Right cardiac atrium (tissue), 5 donors: Measurements from ENCODE around the gene SND1. TPM values are rescaled to one million over a fixed set of nuclear protein-coding genes. Genes with fewer than 3 reads are reported as not detected.
"Not testable (repeated sequence)": the region's sequence is repeated elsewhere in the genome, so short reads cannot be mapped to it uniquely, and the experiment has no call there.

Experiments used
- ATAC-seq, 2 donors: fragments of 200-7000 bp; cut with Tn5 transposase; one replicate each; pipeline versions ENCODE4 v1.8.0 to v1.9.1; 2020; ENCODE audit warnings: moderate library complexity in 2 of 2, mild to moderate bottlenecking in 1 of 2
- DNase-seq, 3 donors: peaks; one replicate each; pipeline ENCODE4 v3.0.0-alpha.2; 2020
- H3K27ac ChIP-seq: one replicate; pipeline ENCODE4 v1.5.1; 2013; ENCODE audit warnings: mild to moderate bottlenecking, low read length, control low read depth, moderate library complexity
- H3K27me3 ChIP-seq: one replicate; pipeline ENCODE4 v1.6.1; 2013; ENCODE audit not compliant: control insufficient read depth, insufficient read depth
- H3K4me1 ChIP-seq: one replicate; pipeline ENCODE4 v1.6.1; 2013; ENCODE audit warnings: low read length; ENCODE audit not compliant: control insufficient read depth, insufficient read depth
- H3K4me3 ChIP-seq: one replicate; pipeline ENCODE4 v1.5.1; 2013; ENCODE audit warnings: low read length, control low read depth
- H3K9me3 ChIP-seq: one replicate; pipeline ENCODE4 v1.6.1; 2013; ENCODE audit warnings: low read length; ENCODE audit not compliant: control insufficient read depth
- WGBS: extraction: QIAGEN DNeasy Blood & Tissue Kit; methylation state at CpG from one replicate; pipeline ENCODE4 v1.1.7; 2013; 5-methylcytosine and 5-hydroxymethylcytosine counted together
- intact Hi-C, 4 donors: fragments of 100-400 bp; cut with DNase I; formaldehyde crosslinking; loops; one replicate each; pipeline versions ENCODE4 v1.11.0 to v1.14.0; 2022 to 2023
- polyA plus RNA-seq: library from polyadenylated mRNA; stranded (reverse); fragments of 200-250 nt; gene quantifications from one replicate; pipeline ENCODE4 v1.2.3, GENCODE V29; 2013
- total RNA-seq, 4 donors: library from RNA; stranded (reverse); fragmentation: NEBNext Ultra II Directional; extraction: Animal tissue kit (Norgen Biotek cat#: 25700); gene quantifications; one replicate each; pipeline ENCODE4 v1.2.1, GENCODE V29; 2021
- donor health status: healthy with polysubstance abuse.
- donor health status: DM: no; HTN: yes; CAD: no.
- donor health status: DM: no; HTN: no; CAD: no.
- donor health status: DM: no; HTN: yes; CAD: no; lungs with severe emphysema.
- donor health status: DM: yes; HTN: yes; CAD: no.

SND1 gene
- total and polyA plus RNA-seq, 5 donors: 50.0 to 107 (median 89.3) TPM

- Histone ChIP-seq H3K4me3 (no peak overlapping the region), H3K27ac (no peak overlapping the region), H3K27me3 (no peaks in the 10 kb centered on the region), H3K4me1 (peaks cover 7% of the 10 kb centered on the region), H3K9me3 (no peaks in the 10 kb centered on the region)
- ATAC-seq (no peak), DNase-seq (no peak)
- 42% methylated on average over 3 of the region's 3 CpGs for whole genome bisulfite sequencing
- intact Hi-C loops: no loop called here
Measured at GRCh38 chr7:127673902-127674301, 21.9 kb downstream of the SND1 start.

DNA sequence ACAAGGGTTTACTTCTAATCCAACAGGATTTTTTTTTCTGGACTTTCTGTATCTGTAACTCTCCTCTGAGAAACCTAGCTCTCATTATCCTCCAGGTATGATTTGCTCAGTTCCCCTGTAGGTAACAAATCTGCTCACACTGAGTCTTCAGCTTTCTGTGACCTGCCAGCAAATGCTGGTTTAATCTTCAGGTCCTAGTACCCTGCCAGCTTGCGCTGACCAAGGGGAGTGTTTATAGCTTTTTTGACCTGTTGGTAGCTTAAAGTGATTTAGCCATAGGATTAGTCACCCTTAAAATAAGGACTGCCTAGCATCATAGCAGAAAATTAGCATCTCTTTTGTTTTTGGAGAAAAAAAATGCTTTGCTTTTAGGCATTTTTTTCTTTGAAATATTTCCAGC, 22.4 kb downstream of the SND1 start:
- no peak for ATAC-seq
- peaks cover 7% of the 10 kb centered on the region for H3K4me1 ChIP-seq
- no peaks in the 10 kb centered on the region for H3K9me3 ChIP-seq
- intact Hi-C loops: no loop called here
- no peaks in the 10 kb centered on the region for H3K27me3 ChIP-seq
- H3K4me3 ChIP-seq: no peak overlapping the region
- WGBS: 89% methylated on average over 1 of the region's 1 CpG
- H3K27ac ChIP-seq: no peak overlapping the region
- no peak for DNase-seq

DNA sequence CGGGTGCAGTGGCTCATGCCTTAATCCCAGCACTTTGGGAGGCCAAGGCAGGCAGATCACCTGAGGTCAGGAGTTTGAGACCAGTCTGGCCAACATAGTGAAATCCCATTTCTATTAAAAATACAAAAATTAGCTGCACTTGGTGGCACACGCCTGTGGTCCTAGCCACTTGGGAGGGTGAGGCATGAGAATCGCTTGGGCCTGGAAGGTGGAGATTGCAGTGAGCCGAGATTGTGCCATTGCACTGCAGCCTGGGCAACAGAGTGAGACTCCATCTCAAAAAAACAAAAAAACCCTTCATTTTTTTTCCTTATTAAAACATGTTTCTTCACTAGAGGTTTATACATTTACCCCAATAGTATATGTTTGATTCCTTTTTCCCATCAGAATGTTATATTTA, 22.9 kb downstream of the SND1 start:
- DNase-seq, intact Hi-C loops: not testable (repeated sequence)

GRCh38 chr7:127675721-127676120, 23.7 kb downstream of the SND1 start:
- H3K27ac ChIP-seq: no peak overlapping the region
- H3K4me3 ChIP-seq: no peak overlapping the region
- H3K9me3 ChIP-seq: no peaks in the 10 kb centered on the region
- WGBS: 85% methylated on average over 5 of the region's 5 CpGs
- DNase-seq (no peak), ATAC-seq (no peak)
- H3K4me1 ChIP-seq: peaks cover 7% of the 10 kb centered on the region
- intact Hi-C loops: no loop called here
- no peaks in the 10 kb centered on the region for H3K27me3 ChIP-seq

More for the DNA sequence above, 22.9 kb downstream of the SND1 start:
- H3K9me3 ChIP-seq, H3K4me3 ChIP-seq, H3K27me3 ChIP-seq, H3K27ac ChIP-seq, H3K4me1 ChIP-seq, ATAC-seq: not testable (repeated sequence)
- WGBS: 79% methylated on average over 4 of the region's 4 CpGs

- H3K9me3 ChIP-seq: no peaks in the 10 kb centered on the region
- H3K27ac ChIP-seq: no peak overlapping the region
- H3K4me1 ChIP-seq: peaks cover 7% of the 10 kb centered on the region
- no peaks in the 10 kb centered on the region for H3K27me3 ChIP-seq
- no peak overlapping the region for H3K4me3 ChIP-seq
- intact Hi-C loops: no loop called here
- no peak for ATAC-seq
- 96% methylated on average over 8 of the region's 8 CpGs for WGBS
- DNase-seq: no peak
Measured at GRCh38 chr7:127677433-127678230, 25.6 kb downstream of the SND1 start.

- no peaks in the 10 kb centered on the region for H3K9me3 ChIP-seq
- no peak overlapping the region for H3K27ac ChIP-seq
- no peak overlapping the region for H3K4me3 ChIP-seq
- 91% methylated on average over 6 of the region's 6 CpGs for WGBS
- no peak for DNase-seq
- no peaks in the 10 kb centered on the region for H3K27me3 ChIP-seq
- intact Hi-C loops: no loop called here
- ATAC-seq: no peak
- peaks cover 8% of the 10 kb centered on the region for H3K4me1 ChIP-seq
Measured at GRCh38 chr7:127678337-127678736, 26.3 kb downstream of the SND1 start.

- DNase-seq (no peak), ATAC-seq (no peak)
- no peaks in the 10 kb centered on the region for H3K27me3 ChIP-seq
- intact Hi-C loops: no loop called here
- H3K9me3 ChIP-seq: no peaks in the 10 kb centered on the region
- H3K27ac ChIP-seq: no peak overlapping the region
- H3K4me3 ChIP-seq: no peak overlapping the region
- WGBS: 93% methylated on average over 3 of the region's 3 CpGs
- peaks cover 6% of the 10 kb centered on the region for H3K4me1 ChIP-seq
Measured at GRCh38 chr7:127678947-127679346, 27.0 kb downstream of the SND1 start.

- ATAC-seq (no peak), DNase-seq (no peak)
- Histone ChIP-seq H3K27me3 (no peaks in the 10 kb centered on the region), H3K27ac (no peak overlapping the region), H3K9me3 (no peaks in the 10 kb centered on the region), H3K4me1 (peaks cover 10% of the 10 kb centered on the region), H3K4me3 (no peak overlapping the region)
- 97% methylated on average over 3 of the region's 3 CpGs for WGBS
- intact Hi-C loops: no loop called here
Measured at GRCh38 chr7:127680983-127681382, 29.0 kb downstream of the SND1 start.

DNA sequence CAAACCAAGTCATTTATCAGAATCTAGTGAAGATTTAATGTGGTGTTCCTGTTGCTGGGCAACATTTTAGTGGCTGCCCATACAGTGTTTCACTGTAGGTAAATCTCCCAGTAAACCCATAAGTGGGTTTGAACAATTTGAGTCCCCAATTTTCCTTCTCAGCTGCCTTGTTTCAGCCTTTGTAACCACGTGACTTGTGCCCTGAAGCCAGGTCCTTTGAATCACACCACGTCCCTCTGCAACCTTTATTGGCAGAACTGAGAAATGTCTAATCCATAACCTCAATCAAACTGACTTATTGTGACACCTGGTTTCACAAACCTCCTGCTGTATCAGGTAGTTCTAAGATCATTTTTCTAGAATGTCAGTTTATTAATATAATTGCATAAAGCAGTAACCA, 30.1 kb downstream of the SND1 start:
- Histone ChIP-seq H3K9me3 (no peaks in the 10 kb centered on the region), H3K4me3 (no peak overlapping the region), H3K4me1 (peaks cover 10% of the 10 kb centered on the region), H3K27me3 (no peaks in the 10 kb centered on the region), H3K27ac (no peak overlapping the region)
- DNase-seq (no peak), ATAC-seq (no peak)
- 85% methylated on average over 2 of the region's 2 CpGs for WGBS
- intact Hi-C loops: no loop called here

DNA sequence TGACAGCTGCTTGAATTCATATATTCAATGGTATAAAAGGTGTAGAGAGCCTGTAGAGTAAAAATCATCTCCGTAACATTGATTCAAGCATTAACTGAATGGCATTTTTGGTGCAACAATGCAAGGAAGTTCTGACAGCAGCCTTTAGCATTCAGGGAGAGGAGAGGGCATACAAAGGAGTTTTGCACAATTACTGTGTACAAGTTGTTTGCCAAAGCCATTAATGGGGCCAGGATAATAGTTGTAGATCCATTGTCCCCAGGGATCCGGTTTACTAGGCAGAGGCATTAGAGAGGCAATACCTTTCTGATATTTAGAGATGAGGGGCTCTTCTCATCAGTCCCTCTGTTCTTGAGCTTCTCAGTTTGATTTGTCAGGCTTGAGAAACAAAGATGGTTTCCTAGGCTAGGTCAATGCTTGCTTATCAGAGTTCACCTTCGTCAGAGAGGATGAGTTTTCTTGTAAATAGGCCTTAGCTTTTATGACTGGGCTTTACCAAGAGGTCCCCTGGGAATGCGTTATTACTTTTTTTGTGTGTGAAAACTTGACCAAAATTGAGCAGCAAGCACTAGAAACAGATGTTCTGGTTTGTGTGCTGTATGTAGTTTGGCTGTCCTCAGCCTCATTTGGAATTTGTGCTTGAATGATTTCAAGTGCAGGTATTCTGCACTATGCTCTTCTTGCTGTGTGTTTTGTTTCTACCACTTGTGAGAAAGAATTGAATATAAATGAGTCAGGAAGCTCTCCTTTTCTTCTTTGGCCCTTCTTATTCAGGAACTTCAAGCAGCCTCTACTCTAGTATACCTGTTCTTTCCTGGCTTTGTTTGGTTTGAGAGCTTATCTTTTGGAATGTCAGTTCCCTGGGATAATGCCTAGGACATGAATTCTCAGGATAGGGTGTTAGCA, 32.0 kb downstream of the SND1 start:
- Histone ChIP-seq H3K9me3 (no peaks in the 10 kb centered on the region), H3K4me1 (peaks cover 8% of the 10 kb centered on the region), H3K4me3 (no peak overlapping the region), H3K27ac (no peak overlapping the region), H3K27me3 (no peaks in the 10 kb centered on the region)
- WGBS: 65% methylated on average over 4 of the region's 4 CpGs
- no peak for ATAC-seq
- intact Hi-C loops: no loop called here
- no peak for DNase-seq

DNA sequence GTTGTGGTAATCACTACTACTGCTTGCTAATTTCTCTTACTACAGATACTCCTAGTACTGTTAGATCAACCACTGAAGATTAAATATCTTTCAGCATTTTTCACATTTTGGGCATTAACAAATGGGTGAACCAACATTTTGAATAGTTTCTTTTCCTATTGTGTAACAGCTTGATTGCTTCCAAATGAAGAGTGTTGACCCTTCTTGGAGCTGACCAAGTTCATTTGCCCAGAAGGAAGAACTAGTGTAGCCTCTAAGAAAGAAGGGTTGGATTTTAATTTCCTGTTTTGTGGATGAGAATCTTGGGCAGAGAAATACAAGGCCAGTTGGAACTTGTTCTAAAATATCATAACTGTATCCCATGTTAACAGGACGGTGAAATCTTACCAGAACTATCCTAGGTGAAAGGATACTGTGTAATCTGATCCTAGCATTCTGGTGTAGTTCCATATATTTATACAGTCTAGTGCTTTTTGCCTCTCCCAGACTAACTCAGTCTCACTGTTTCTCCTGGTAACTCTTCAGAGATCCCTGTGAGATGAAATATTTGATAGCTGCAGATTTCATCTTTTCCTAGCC, 37.3 kb downstream of the SND1 start:
- Histone ChIP-seq H3K4me3 (no peak overlapping the region), H3K9me3 (no peaks in the 10 kb centered on the region), H3K27ac (no peak overlapping the region), H3K27me3 (no peaks in the 10 kb centered on the region), H3K4me1 (peaks cover 4% of the 10 kb centered on the region)
- 81% methylated on average over 1 of the region's 1 CpG for WGBS
- ATAC-seq (no peak), DNase-seq (no peak)
- intact Hi-C loops: no loop called here
